ENCODE data around the gene POMT1. TPM values are rescaled to one million over a fixed set of nuclear protein-coding genes. Genes with fewer than 3 reads are reported as not detected.
A peak's percentile ranks its signal among the peaks of the same experiment; 100 is the strongest.
"Not testable (repeated sequence)": the region's sequence is repeated elsewhere in the genome, so short reads cannot be mapped to it uniquely, and the experiment has no call there.

The POMT1 gene
- total RNA-seq, 2 experiments from 2014 or later, result 19.4 to 21.5 TPM

- Mint-ChIP-seq H3K4me1 (peaks cover 62% of the 10 kb centered on the region), H3K27ac (peak overlapping the region; percentile 91), H3K4me3 (peak overlapping the region; percentile 60), H3K9me3 (no peaks in the 10 kb centered on the region), H3K27me3 (peaks cover 4% of the 10 kb centered on the region), H3K36me3 (peaks cover 29% of the 10 kb centered on the region)
- peak; percentile 67 for DNase-seq
Observed at GRCh38 chr9:131500377-131500776, 2.3 kb upstream of the POMT1 start.

DNA sequence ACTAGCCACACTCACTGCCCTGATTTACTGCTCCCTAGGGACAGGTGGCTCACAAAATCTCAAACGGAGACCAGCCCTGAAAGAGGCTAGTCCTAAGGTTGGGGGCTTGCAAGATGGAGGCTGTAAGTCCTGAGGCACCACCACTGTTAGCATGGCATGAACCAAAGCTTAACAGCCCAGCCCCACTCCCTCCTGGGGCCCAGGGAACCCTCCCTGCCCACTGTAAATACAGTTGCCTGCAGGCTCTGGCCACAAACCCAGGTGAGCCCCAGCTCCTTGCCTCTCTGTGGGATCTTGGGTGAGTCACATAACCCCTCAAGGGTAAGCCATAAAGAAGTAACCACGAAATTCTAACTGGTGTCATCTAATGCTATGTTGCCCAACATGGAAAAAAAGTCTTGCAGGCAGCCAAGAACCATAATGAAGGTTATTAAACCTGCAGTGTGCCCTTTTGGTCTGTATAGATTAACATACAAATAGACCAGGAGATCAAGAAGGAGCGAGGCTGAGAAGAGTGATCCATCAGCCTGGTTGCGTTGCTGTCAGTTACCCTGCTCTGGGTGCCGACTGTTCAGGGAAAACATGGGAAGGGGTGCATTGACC is 1.7 kb upstream of the POMT1 start:
- peak; percentile 78 for DNase-seq
- H3K27ac Mint-ChIP-seq, result peak overlapping the region; percentile 91
- H3K4me3 Mint-ChIP-seq, result peak overlapping the region; percentile 60
- no peaks in the 10 kb centered on the region for H3K9me3 Mint-ChIP-seq
- peaks cover 62% of the 10 kb centered on the region for H3K4me1 Mint-ChIP-seq
- peaks cover 27% of the 10 kb centered on the region for H3K36me3 Mint-ChIP-seq
- H3K27me3 Mint-ChIP-seq, result peaks cover 4% of the 10 kb centered on the region

- peaks cover 4% of the 10 kb centered on the region for H3K27me3 Mint-ChIP-seq
- H3K9me3 Mint-ChIP-seq, result no peaks in the 10 kb centered on the region
- H3K4me3 Mint-ChIP-seq, result peak overlapping the region; percentile 94
- H3K36me3 Mint-ChIP-seq, result peaks cover 25% of the 10 kb centered on the region
- peaks cover 54% of the 10 kb centered on the region for H3K4me1 Mint-ChIP-seq
- peak; percentile 77 for DNase-seq
- H3K27ac Mint-ChIP-seq, result peak overlapping the region; percentile 85
Observed at GRCh38 chr9:131503626-131504465, 1.1 kb downstream of the POMT1 start.

DNA sequence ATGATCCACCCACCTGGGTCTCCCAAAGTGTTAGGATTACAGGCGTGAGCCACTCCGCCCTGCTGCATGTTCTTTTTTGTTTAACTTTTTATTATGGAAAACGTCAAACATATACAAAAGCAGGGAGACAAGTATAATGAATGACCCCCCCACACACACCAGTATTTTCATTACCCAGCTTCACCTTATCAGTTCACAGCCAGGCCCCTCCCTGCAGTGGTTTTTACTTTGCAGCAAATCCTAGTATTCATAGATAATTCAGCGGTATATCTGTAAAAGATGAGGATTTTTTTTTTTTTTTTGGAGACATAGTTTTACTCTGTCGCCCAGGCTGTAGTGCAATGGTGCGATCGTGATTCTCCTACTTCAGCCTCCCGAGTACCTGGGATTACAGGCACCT is 2.3 kb downstream of the POMT1 start:
- no peak for DNase-seq
- Mint-ChIP-seq H3K4me3 (no peak overlapping the region), H3K4me1 (peaks cover 43% of the 10 kb centered on the region), H3K9me3 (no peaks in the 10 kb centered on the region), H3K27ac (no peak overlapping the region), H3K27me3 (peaks cover 4% of the 10 kb centered on the region), H3K36me3 (peaks cover 16% of the 10 kb centered on the region)

DNA sequence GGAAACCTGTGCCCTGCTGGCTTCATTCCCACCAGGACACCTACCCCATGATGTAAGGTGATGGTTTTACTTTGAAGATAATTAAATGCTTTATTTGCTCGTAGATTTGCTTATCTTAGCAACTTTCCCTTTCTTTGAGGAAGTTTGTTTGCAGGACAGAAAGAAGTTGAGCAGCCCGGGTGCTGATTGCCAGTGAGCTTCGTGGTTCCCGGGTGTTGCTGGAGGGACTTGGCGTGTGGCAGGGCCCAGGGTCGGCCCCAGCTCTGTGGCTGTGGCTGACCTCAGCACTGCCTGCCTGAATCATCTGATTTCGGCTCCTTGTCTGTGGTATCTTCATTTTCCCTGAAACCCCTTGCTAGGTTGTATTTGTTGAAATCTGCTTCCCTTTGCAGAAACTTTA is 8.7 kb downstream of the POMT1 start:
- no peak for DNase-seq
- H3K4me3 Mint-ChIP-seq, result no peak overlapping the region
- no peaks in the 10 kb centered on the region for H3K4me1 Mint-ChIP-seq
- H3K27ac Mint-ChIP-seq, result no peak overlapping the region
- H3K36me3 Mint-ChIP-seq, result peaks cover 12% of the 10 kb centered on the region
- H3K9me3 Mint-ChIP-seq, result no peaks in the 10 kb centered on the region
- no peaks in the 10 kb centered on the region for H3K27me3 Mint-ChIP-seq

GRCh38 chr9:131511880-131512279 is 9.2 kb downstream of the POMT1 start:
- Mint-ChIP-seq H3K36me3 (peaks cover 11% of the 10 kb centered on the region), H3K27ac (no peak overlapping the region), H3K9me3 (no peaks in the 10 kb centered on the region), H3K4me3 (no peak overlapping the region), H3K27me3 (no peaks in the 10 kb centered on the region), H3K4me1 (no peaks in the 10 kb centered on the region)
- DNase-seq, result no peak

- H3K36me3 Mint-ChIP-seq, result peaks cover 11% of the 10 kb centered on the region
- no peak overlapping the region for H3K27ac Mint-ChIP-seq
Observed at GRCh38 chr9:131513177-131513576, 10.5 kb downstream of the POMT1 start.

GRCh38 chr9:131515559-131516031 is 12.9 kb downstream of the POMT1 start:
- peaks cover 16% of the 10 kb centered on the region for H3K36me3 Mint-ChIP-seq
- H3K4me3 Mint-ChIP-seq, H3K9me3 Mint-ChIP-seq, H3K27me3 Mint-ChIP-seq, H3K4me1 Mint-ChIP-seq, H3K27ac Mint-ChIP-seq, DNase-seq: not testable (repeated sequence)

More at GRCh38 chr9:131513177-131513576, 10.5 kb downstream of the POMT1 start:
- no peaks in the 10 kb centered on the region for H3K27me3 Mint-ChIP-seq
- no peak for DNase-seq
- no peaks in the 10 kb centered on the region for H3K4me1 Mint-ChIP-seq
- no peaks in the 10 kb centered on the region for H3K9me3 Mint-ChIP-seq
- no peak overlapping the region for H3K4me3 Mint-ChIP-seq

DNA sequence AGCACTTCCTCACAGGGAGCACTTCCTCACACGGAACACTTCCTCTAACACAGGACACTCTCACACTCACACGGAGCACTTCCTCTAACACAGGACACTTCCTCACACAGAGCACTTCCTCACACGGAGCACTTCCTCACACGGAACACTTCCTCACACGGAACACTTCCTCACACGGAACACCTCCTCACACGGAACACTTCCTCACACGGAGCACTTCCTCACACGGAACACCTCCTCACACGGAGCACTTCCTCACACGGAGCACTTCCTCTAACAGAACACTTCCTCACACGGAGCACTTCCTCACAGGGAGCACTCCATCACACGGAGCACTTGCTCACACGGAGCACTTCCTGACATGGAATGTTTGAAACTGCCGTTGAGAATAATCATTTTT is 13.4 kb downstream of the POMT1 start:
- DNase-seq, result no peak
- Mint-ChIP-seq H3K36me3 (peaks cover 16% of the 10 kb centered on the region), H3K9me3 (no peaks in the 10 kb centered on the region), H3K4me1 (no peaks in the 10 kb centered on the region), H3K27me3 (no peaks in the 10 kb centered on the region), H3K4me3 (no peak overlapping the region), H3K27ac (no peak overlapping the region)

DNA sequence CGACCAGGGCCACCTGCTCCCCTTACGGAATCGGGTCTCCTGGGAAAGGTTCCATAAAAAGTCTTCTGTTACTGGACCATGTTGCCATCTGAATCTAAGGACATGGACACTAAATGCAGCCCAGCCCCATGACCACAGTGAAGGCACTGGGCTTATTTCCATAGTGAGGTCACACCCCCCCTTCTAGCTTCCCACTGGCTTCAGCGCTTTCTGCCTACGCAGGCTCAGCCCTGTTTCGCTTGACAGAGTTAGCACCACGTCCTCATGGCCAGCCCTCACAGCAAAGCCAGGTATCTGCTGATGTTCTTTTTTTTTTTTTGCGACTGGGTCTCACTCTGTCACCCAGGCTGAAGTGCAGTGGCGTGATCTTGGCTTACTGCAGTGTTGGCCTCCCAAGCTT is 14.2 kb downstream of the POMT1 start:
- DNase-seq, result no peak
- Mint-ChIP-seq H3K4me1 (no peaks in the 10 kb centered on the region), H3K27ac (no peak overlapping the region), H3K9me3 (no peaks in the 10 kb centered on the region), H3K27me3 (no peaks in the 10 kb centered on the region), H3K36me3 (peaks cover 15% of the 10 kb centered on the region), H3K4me3 (no peak overlapping the region)

GRCh38 chr9:131517761-131518190 is 15.1 kb downstream of the POMT1 start:
- no peaks in the 10 kb centered on the region for H3K4me1 Mint-ChIP-seq
- no peak overlapping the region for H3K4me3 Mint-ChIP-seq
- no peaks in the 10 kb centered on the region for H3K9me3 Mint-ChIP-seq
- H3K27ac Mint-ChIP-seq, result no peak overlapping the region
- no peak for DNase-seq
- H3K27me3 Mint-ChIP-seq, result no peaks in the 10 kb centered on the region
- H3K36me3 Mint-ChIP-seq, result peaks cover 17% of the 10 kb centered on the region

DNA sequence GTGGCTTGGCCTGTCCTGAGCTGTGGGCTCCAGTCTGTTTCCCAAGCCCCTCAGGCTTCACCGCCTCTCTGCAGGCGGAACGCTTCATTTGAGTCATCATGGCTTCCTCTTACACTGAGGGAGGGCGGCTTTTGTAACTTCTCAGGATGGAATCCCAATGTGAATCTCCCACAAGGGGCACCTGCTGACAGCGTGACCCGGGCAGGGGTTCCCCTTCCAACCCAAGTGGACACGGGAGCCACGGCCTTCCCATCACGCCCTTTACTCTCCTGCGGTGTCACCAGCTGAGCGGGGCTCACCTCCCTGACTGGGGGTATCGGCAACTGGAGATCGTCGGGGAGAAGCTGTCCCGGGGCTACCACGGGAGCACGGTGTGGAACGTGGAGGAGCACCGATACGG is 15.8 kb downstream of the POMT1 start:
- no peak for DNase-seq
- peaks cover 17% of the 10 kb centered on the region for H3K36me3 Mint-ChIP-seq
- no peaks in the 10 kb centered on the region for H3K4me1 Mint-ChIP-seq
- H3K27ac Mint-ChIP-seq, result no peak overlapping the region
- H3K4me3 Mint-ChIP-seq, result no peak overlapping the region
- H3K27me3 Mint-ChIP-seq, result no peaks in the 10 kb centered on the region
- H3K9me3 Mint-ChIP-seq, result no peaks in the 10 kb centered on the region

GRCh38 chr9:131520503-131520902 is 17.8 kb downstream of the POMT1 start:
- Mint-ChIP-seq H3K4me1 (no peaks in the 10 kb centered on the region), H3K36me3 (peaks cover 10% of the 10 kb centered on the region)

DNA sequence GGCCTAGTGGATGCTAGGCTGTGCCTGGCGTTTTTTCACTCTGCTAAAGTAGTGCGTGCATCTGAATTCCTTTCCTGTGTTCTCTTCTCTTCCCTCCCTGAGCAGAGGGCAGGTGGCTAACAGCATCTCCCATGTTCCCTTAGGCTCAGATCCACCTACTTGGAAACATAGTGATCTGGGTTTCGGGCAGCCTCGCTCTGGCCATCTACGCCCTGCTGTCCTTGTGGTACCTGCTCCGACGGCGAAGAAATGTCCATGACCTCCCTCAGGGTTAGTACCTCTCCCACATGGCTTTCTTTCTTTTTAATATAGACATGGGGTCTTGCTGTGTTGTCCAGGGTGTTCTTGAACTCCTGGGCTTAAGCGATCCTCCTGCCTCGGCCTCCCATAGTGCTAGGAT is 18.5 kb downstream of the POMT1 start:
- Mint-ChIP-seq H3K9me3 (no peaks in the 10 kb centered on the region), H3K27ac (no peak overlapping the region), H3K36me3 (peaks cover 10% of the 10 kb centered on the region), H3K27me3 (no peaks in the 10 kb centered on the region), H3K4me1 (no peaks in the 10 kb centered on the region), H3K4me3 (no peak overlapping the region)
- DNase-seq, result no peak

More at GRCh38 chr9:131520503-131520902, 17.8 kb downstream of the POMT1 start:
- Mint-ChIP-seq H3K27ac (no peak overlapping the region), H3K4me3 (no peak overlapping the region), H3K9me3 (no peaks in the 10 kb centered on the region), H3K27me3 (no peaks in the 10 kb centered on the region)
- no peak for DNase-seq

- Mint-ChIP-seq H3K36me3 (peaks cover 10% of the 10 kb centered on the region), H3K4me1 (no peaks in the 10 kb centered on the region), H3K27ac (no peak overlapping the region), H3K9me3 (no peaks in the 10 kb centered on the region), H3K4me3 (no peak overlapping the region), H3K27me3 (no peaks in the 10 kb centered on the region)
- DNase-seq, result no peak
Observed at GRCh38 chr9:131521822-131522221, 19.1 kb downstream of the POMT1 start.
